Liver (tissue), 9 donors: ENCODE measurements around the gene GLIPR1L1. TPM values are rescaled to one million over a fixed set of nuclear protein-coding genes. Genes with fewer than 3 reads are reported as not detected.

ENCODE experiments used
- DNase-seq: peaks from one replicate; pipeline ENCODE4 v3.0.0-alpha.2; 2017; ENCODE audit warnings: low spot score
- H3K27ac ChIP-seq, 2 donors: one replicate each; pipeline ENCODE4 v1.7.0; 2013; ENCODE audit warnings: inconsistent platforms in 2 of 2, low read length in 2 of 2, control low read depth in 1 of 2, low read depth in 1 of 2, mild to moderate bottlenecking in 1 of 2
- H3K27me3 ChIP-seq, 4 donors: one replicate each; pipeline versions ENCODE4 v1.6.1 to v1.7.0; 2013; ENCODE audit warnings: low read length in 3 of 4, inconsistent platforms in 1 of 4, mild to moderate bottlenecking in 1 of 4, moderate library complexity in 1 of 4; ENCODE audit not compliant: control insufficient read depth in 4 of 4, insufficient read depth in 4 of 4
- H3K36me3 ChIP-seq, 4 donors: one replicate each; pipeline versions ENCODE4 v1.6.1 to v1.7.0; 2013; ENCODE audit warnings: low read length in 3 of 4, mild to moderate bottlenecking in 3 of 4, low read depth in 1 of 4, moderate library complexity in 1 of 4; ENCODE audit not compliant: control insufficient read depth in 4 of 4, insufficient read depth in 3 of 4
- H3K4me1 ChIP-seq, 4 donors: one replicate each; pipeline versions ENCODE4 v1.6.1 to v1.7.0; 2013; ENCODE audit warnings: low read length in 3 of 4, mild to moderate bottlenecking in 3 of 4, moderate library complexity in 1 of 4; ENCODE audit not compliant: control insufficient read depth in 4 of 4, insufficient read depth in 4 of 4
- H3K4me3 ChIP-seq, 3 donors: one replicate each; pipeline versions ENCODE4 v1.6.1 to v1.7.0; 2013; ENCODE audit warnings: low read length in 3 of 3, control low read depth in 1 of 3, low read depth in 1 of 3, mild to moderate bottlenecking in 1 of 3
- H3K9ac ChIP-seq, 2 donors: one replicate each; pipeline ENCODE4 v1.7.0; 2013; ENCODE audit warnings: low read length in 2 of 2, mild to moderate bottlenecking in 2 of 2, moderate library complexity in 2 of 2, control low read depth in 1 of 2, low read depth in 1 of 2
- H3K9me3 ChIP-seq, 4 donors: one replicate each; pipeline versions ENCODE4 v1.6.1 to v1.7.0; 2013; ENCODE audit warnings: low read length in 3 of 4; ENCODE audit not compliant: control insufficient read depth in 4 of 4
- EGR1 ChIP-seq, 2 donors: IDR thresholded peaks; 2 replicates each; pipeline ENCODE4 v1.6.1; 2016 to 2018; ENCODE audit warnings: antibody characterized with exemption in 2 of 2, low read depth in 2 of 2
- FOXA1 ChIP-seq: IDR thresholded peaks from 2 replicates; pipeline ENCODE4 v1.6.1; 2016; ENCODE audit warnings: antibody characterized with exemption
- FOXA2 ChIP-seq: IDR thresholded peaks from 2 replicates; pipeline ENCODE4 v1.6.1; 2016; ENCODE audit warnings: antibody characterized with exemption
- GABPA ChIP-seq, 2 donors: IDR thresholded peaks in 1 of 2; conservative IDR thresholded peaks in 1 of 2; 2 replicates each; pipeline ENCODE4 v1.6.1; 2016; ENCODE audit warnings: antibody characterized with exemption in 2 of 2, mild to moderate bottlenecking in 1 of 2, moderate library complexity in 1 of 2
- HNF4A ChIP-seq, 2 donors: conservative IDR thresholded peaks; 2 replicates each; pipeline ENCODE4 v1.6.1; 2016; ENCODE audit warnings: antibody characterized with exemption in 2 of 2, mild to moderate bottlenecking in 2 of 2
- HNF4G ChIP-seq: IDR thresholded peaks from 2 replicates; pipeline ENCODE4 v1.6.1; 2016; ENCODE audit warnings: antibody characterized with exemption
- JUND ChIP-seq, 2 donors: IDR thresholded peaks; 2 replicates each; pipeline ENCODE4 v1.6.1; 2016; ENCODE audit warnings: antibody characterized with exemption in 2 of 2
- NR2F2 ChIP-seq: IDR thresholded peaks from 2 replicates; pipeline ENCODE4 v1.6.1; 2016; ENCODE audit warnings: antibody characterized with exemption
- RAD21 ChIP-seq, 2 donors: IDR thresholded peaks; 2 replicates each; pipeline ENCODE4 v1.6.1; 2016; ENCODE audit warnings: antibody characterized with exemption in 2 of 2, mild to moderate bottlenecking in 2 of 2
- RXRA ChIP-seq, 2 donors: IDR thresholded peaks; 2 replicates each; pipeline ENCODE4 v1.6.1; 2017 to 2018; ENCODE audit warnings: antibody characterized with exemption in 2 of 2, mild to moderate bottlenecking in 1 of 2
- SP1 ChIP-seq: IDR thresholded peaks from 2 replicates; pipeline ENCODE4 v1.6.1; 2018; ENCODE audit warnings: antibody characterized with exemption, mild to moderate bottlenecking
- TAF1 ChIP-seq: conservative IDR thresholded peaks from 2 replicates; pipeline ENCODE4 v1.6.1; 2016; ENCODE audit warnings: antibody characterized with exemption, mild to moderate bottlenecking
- YY1 ChIP-seq: IDR thresholded peaks from 2 replicates; pipeline ENCODE4 v1.6.1; 2016; ENCODE audit warnings: antibody characterized with exemption, mild to moderate bottlenecking
- WGBS: extraction: QIAGEN DNeasy Blood & Tissue Kit; methylation state at CpG from one replicate; pipeline ENCODE4 v1.1.7; 2013; 5-methylcytosine and 5-hydroxymethylcytosine counted together
- polyA plus RNA-seq, 2 donors: library from polyadenylated mRNA; stranded (reverse) in 1 of 2; unstranded in 1 of 2; fragments of 200-250 nt in 1 of 2; fragments of >200 nt in 1 of 2; fragmentation: Nextera tagmentation in 1 of 2; extraction: Ambion mirVana in 1 of 2; gene quantifications; one replicate each; pipeline versions ENCODE4 v1.2.1 to v1.2.3, GENCODE V29; 2013 to 2015
- total RNA-seq, 2 donors: library from RNA; depleted of rRNA; stranded (reverse); fragments of >200 nt; gene quantifications; one replicate each; pipeline ENCODE4 v1.2.3, GENCODE V29; 2014
- TF ChIP-seq, protein P1 (sequence below): IDR thresholded peaks from 2 replicates; pipeline ENCODE4 v1.6.1; 2016; ENCODE audit warnings: antibody characterized with exemption
- TF ChIP-seq, protein P2 (sequence below): IDR thresholded peaks from 2 replicates; pipeline ENCODE4 v1.6.1; 2016; ENCODE audit warnings: antibody characterized with exemption
- TF ChIP-seq, protein P3 (sequence below): IDR thresholded peaks from 2 replicates; pipeline ENCODE4 v1.6.1; 2016; ENCODE audit warnings: antibody characterized with exemption, mild to moderate bottlenecking
- donor health status: healthy.
- donor health status: healthy.
- donor health status: healthy.
- donor health status: healthy.
- donor health status: healthy.

Gene GLIPR1L1
- total and polyA plus RNA-seq, 4 donors = not detected

DNA sequence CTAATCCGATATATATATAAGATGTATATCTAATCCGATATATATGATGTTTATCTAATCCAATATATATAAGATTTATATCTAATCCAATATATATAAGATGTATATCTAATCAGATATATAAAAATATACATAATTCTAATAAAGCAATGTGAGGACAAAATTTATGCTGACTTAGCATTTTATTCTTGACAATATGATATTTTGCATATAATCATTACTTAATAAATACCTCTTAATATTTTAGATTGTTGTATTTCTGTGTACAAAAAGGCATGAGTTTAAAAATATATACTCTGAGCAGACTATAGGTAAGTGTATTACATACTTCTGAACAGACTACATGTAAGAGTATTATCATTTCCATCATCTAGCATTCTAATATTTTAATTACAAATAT is 75.4 kb downstream of the GLIPR1L1 start:
- no peaks in the 10 kb centered on the region for H3K27me3 ChIP-seq
- no peak overlapping the region for H3K9ac ChIP-seq
- WGBS = 88% methylated on average over 2 of the region's 2 CpGs
- H3K9me3 ChIP-seq = no peaks in the 10 kb centered on the region
- TF ChIP-seq NR2F2 (no peak), JUND (IDR thresholded peaks at IDR 0.05) (no peak), FOXA2 (no peak), FOXA1 (no peak), YY1 (no peak), HNF4G (no peak), RXRA (IDR thresholded peaks at IDR 0.05) (no peak), HNF4A (conservative IDR thresholded peaks at IDR 0.05) (no peak), EGR1 (IDR thresholded peaks at IDR 0.05; ENCODE audit: low read depth in 2 of 2) (no peak), TAF1 (no peak), GABPA (IDR thresholded peaks at IDR 0.05 in 1 of 2, conservative IDR thresholded peaks at IDR 0.05 in 1 of 2) (no peak), SP1 (no peak)
- TF ChIP-seq, protein P1, sequence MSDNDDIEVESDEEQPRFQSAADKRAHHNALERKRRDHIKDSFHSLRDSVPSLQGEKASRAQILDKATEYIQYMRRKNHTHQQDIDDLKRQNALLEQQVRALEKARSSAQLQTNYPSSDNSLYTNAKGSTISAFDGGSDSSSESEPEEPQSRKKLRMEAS = no peak
- TF ChIP-seq, protein P2, sequence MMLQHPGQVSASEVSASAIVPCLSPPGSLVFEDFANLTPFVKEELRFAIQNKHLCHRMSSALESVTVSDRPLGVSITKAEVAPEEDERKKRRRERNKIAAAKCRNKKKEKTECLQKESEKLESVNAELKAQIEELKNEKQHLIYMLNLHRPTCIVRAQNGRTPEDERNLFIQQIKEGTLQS = no peak
- no peaks in the 10 kb centered on the region for H3K4me1 ChIP-seq
- DNase-seq = no peak
- H3K27ac ChIP-seq = no peak overlapping the region
- H3K4me3 ChIP-seq = no peak overlapping the region
- no peaks in the 10 kb centered on the region for H3K36me3 ChIP-seq

DNA sequence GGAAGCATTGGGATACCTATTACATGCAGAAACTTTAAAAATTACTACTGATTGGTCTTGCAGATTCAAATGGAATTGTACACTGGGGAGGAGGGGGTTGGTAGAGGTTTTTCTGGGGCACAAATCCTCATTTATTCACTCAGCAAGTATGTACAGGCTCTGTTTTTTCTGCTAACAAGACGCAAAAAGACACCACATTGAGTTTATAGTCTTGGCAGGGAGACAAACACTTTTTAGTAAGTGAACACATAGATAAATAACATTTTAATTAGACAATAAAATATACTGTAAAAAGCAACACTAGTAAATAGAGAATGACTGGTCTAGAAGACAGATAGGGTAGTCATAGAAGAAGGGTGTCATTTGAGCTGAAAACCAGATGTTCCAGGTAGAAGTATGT is 80.2 kb downstream of the GLIPR1L1 start:
- DNase-seq = no peak
- Histone ChIP-seq H3K27me3 (no peaks in the 10 kb centered on the region), H3K9ac (no peak overlapping the region), H3K4me3 (no peak overlapping the region), H3K27ac (no peak overlapping the region), H3K36me3 (no peaks in the 10 kb centered on the region), H3K9me3 (no peaks in the 10 kb centered on the region), H3K4me1 (no peaks in the 10 kb centered on the region)
- 80% methylated on average over 1 of the region's 1 CpG for WGBS
- TF ChIP-seq YY1 (no peak), GABPA (IDR thresholded peaks at IDR 0.05 in 1 of 2, conservative IDR thresholded peaks at IDR 0.05 in 1 of 2) (no peak), FOXA1 (no peak), RAD21 (IDR thresholded peaks at IDR 0.05) (no peak), HNF4G (no peak), FOXA2 (no peak), HNF4A (conservative IDR thresholded peaks at IDR 0.05) (no peak)
- TF ChIP-seq, protein P3, sequence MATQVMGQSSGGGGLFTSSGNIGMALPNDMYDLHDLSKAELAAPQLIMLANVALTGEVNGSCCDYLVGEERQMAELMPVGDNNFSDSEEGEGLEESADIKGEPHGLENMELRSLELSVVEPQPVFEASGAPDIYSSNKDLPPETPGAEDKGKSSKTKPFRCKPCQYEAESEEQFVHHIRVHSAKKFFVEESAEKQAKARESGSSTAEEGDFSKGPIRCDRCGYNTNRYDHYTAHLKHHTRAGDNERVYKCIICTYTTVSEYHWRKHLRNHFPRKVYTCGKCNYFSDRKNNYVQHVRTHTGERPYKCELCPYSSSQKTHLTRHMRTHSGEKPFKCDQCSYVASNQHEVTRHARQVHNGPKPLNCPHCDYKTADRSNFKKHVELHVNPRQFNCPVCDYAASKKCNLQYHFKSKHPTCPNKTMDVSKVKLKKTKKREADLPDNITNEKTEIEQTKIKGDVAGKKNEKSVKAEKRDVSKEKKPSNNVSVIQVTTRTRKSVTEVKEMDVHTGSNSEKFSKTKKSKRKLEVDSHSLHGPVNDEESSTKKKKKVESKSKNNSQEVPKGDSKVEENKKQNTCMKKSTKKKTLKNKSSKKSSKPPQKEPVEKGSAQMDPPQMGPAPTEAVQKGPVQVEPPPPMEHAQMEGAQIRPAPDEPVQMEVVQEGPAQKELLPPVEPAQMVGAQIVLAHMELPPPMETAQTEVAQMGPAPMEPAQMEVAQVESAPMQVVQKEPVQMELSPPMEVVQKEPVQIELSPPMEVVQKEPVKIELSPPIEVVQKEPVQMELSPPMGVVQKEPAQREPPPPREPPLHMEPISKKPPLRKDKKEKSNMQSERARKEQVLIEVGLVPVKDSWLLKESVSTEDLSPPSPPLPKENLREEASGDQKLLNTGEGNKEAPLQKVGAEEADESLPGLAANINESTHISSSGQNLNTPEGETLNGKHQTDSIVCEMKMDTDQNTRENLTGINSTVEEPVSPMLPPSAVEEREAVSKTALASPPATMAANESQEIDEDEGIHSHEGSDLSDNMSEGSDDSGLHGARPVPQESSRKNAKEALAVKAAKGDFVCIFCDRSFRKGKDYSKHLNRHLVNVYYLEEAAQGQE = no peak
- TF ChIP-seq, protein P1 = no peak
- TF ChIP-seq, protein P2 = no peak
